PC-3 (cell line): ENCODE measurements around the gene SLC4A9.

Experiments
- CTCF ChIP-seq: fragments of 300-600 bp; sonication (generic); conservative IDR thresholded peaks from 2 replicates; pipeline ENCODE4 v1.5.1; 2017; ENCODE audit warnings: antibody characterized with exemption, low read depth, mild to moderate bottlenecking, low read length
- EZH2 ChIP-seq: fragments of 300-600 bp; sonication (generic); IDR thresholded peaks from one replicate; pipeline ENCODE4 v1.6.1; 2017; ENCODE audit warnings: antibody characterized with exemption, mild to moderate bottlenecking, low read length; ENCODE audit not compliant: unreplicated experiment
- EZH2phosphoT487 ChIP-seq: fragments of 300-600 bp; sonication (generic); IDR thresholded peaks from 2 replicates; pipeline ENCODE4 v1.6.1; 2018; ENCODE audit warnings: mild to moderate bottlenecking, antibody characterized with exemption, low read length, borderline replicate concordance

DNA sequence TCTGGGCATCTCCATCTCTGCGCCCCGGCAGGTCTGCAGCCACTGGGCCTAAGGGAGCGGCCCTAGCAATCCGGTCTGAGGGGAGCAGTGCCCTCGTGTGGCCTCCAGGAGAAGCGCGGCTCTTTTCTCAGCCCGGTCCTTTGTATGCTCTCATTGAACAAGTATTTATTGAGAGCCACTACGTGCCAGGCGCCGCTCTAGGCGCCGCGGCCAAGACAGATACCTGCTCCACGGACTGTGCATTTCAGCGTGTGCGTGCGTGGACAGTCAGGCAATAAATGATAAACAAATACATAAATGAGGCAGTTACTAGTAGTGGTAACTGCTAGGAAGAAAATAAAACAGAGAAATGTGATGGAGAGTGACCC, 2.3 kb upstream of the SLC4A9 start:
- TF ChIP-seq CTCF (peak; percentile 94), EZH2 (no peak), EZH2phosphoT487 (no peak)
